ENCODE measurements around the gene ISG20L2.

- TF ChIP-seq YY1 (IDR thresholded peaks at IDR 0.05; ENCODE audit: extremely low read depth, insufficient replicate concordance, low read depth, low read length) (no peak), CTCF (IDR thresholded peaks at IDR 0.05 in 2 of 3, conservative IDR thresholded peaks at IDR 0.05 in 1 of 3; ENCODE audit: borderline replicate concordance in 1 of 3, insufficient read depth in 1 of 3, low read depth in 2 of 3, low read length in 2 of 3) (no peak), JUND (IDR thresholded peaks at IDR 0.05) (no peak), CEBPB (IDR thresholded peaks at IDR 0.05; ENCODE audit: low read depth) (no peak)
- TF ChIP-seq, protein P1, sequence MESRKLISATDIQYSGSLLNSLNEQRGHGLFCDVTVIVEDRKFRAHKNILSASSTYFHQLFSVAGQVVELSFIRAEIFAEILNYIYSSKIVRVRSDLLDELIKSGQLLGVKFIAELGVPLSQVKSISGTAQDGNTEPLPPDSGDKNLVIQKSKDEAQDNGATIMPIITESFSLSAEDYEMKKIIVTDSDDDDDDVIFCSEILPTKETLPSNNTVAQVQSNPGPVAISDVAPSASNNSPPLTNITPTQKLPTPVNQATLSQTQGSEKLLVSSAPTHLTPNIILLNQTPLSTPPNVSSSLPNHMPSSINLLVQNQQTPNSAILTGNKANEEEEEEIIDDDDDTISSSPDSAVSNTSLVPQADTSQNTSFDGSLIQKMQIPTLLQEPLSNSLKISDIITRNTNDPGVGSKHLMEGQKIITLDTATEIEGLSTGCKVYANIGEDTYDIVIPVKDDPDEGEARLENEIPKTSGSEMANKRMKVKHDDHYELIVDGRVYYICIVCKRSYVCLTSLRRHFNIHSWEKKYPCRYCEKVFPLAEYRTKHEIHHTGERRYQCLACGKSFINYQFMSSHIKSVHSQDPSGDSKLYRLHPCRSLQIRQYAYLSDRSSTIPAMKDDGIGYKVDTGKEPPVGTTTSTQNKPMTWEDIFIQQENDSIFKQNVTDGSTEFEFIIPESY (IDR thresholded peaks at IDR 0.05; ENCODE audit: extremely low read depth, insufficient replicate concordance, low read length), result no peak
These were observed 31.8 kb downstream of the ISG20L2 start for GRCh38 chr1:156696755-156697154.

Data from HCT116 (cell line).